K562 (cell line): ENCODE results near the gene SNX33. TPM values are rescaled to one million over a fixed set of nuclear protein-coding genes. Genes with fewer than 3 reads are reported as not detected.

Source experiments
- CBX2 ChIP-seq: fragments of 200-600 bp; sonication (generic); IDR thresholded peaks from one replicate; pipeline ENCODE4 v1.6.1; 2012; ENCODE audit warnings: mild to moderate bottlenecking, low read length, inconsistent platforms; ENCODE audit not compliant: insufficient read depth, poor library complexity, severe bottlenecking
- CGGBP1 ChIP-seq: fragments of 250-450 bp; sonication (Bioruptor Pico); IDR thresholded peaks from 2 replicates; pipeline ENCODE4 v1.9.0; 2021; ENCODE audit warnings: mild to moderate bottlenecking
- CREB3L1 ChIP-seq: fragments of 450-650 bp; IDR thresholded peaks from 2 replicates; pipeline ENCODE4 v1.6.1; 2014; ENCODE audit warnings: low read depth, mild to moderate bottlenecking, moderate library complexity, borderline replicate concordance
- DLX4 ChIP-seq: fragments of 250-450 bp; sonication (Bioruptor Pico); IDR thresholded peaks from 2 replicates; pipeline ENCODE4 v1.6.1; 2021; ENCODE audit warnings: mild to moderate bottlenecking
- FOXK2 ChIP-seq, 2 experiments: fragments of 450-650 bp; IDR thresholded peaks in 1 of 2; conservative IDR thresholded peaks in 1 of 2; 2 replicates each; pipeline ENCODE4 v1.6.1; 2016; ENCODE audit warnings: low read depth in 2 of 2, mild to moderate bottlenecking in 1 of 2
- FOXO4 ChIP-seq: fragments of 450-650 bp; formaldehyde crosslinking; IDR thresholded peaks from 2 replicates; pipeline ENCODE4 v1.4.0; 2020; ENCODE audit warnings: mild to moderate bottlenecking, moderate library complexity
- KAT8 ChIP-seq: fragments of 450-650 bp; IDR thresholded peaks from 2 replicates; pipeline ENCODE4 v1.6.1; 2016; ENCODE audit warnings: low read depth, mild to moderate bottlenecking
- MED1 ChIP-seq: sonication (generic); formaldehyde crosslinking; IDR thresholded peaks from 2 replicates; pipeline ENCODE4 v1.8.1; 2023; ENCODE audit warnings: missing genetic modification reagents, borderline replicate concordance
- MEF2A ChIP-seq: IDR thresholded peaks from 2 replicates; pipeline ENCODE4 v1.6.1; 2011; ENCODE audit warnings: low read depth, mild to moderate bottlenecking, low read length, moderate library complexity; ENCODE audit not compliant: control insufficient read depth
- NFE2L1 ChIP-seq: fragments of 450-650 bp; IDR thresholded peaks from 2 replicates; pipeline ENCODE4 v1.6.1; 2016; ENCODE audit warnings: missing genetic modification characterization, low read depth, mild to moderate bottlenecking, missing compliant biosample characterization, moderate library complexity, borderline replicate concordance
- PHF20 ChIP-seq: fragments of 450-650 bp; IDR thresholded peaks from 2 replicates; pipeline ENCODE4 v1.6.1; 2018; ENCODE audit not compliant: partially characterized antibody
- POLR2B ChIP-seq: fragments of 450-650 bp; IDR thresholded peaks from 2 replicates; pipeline ENCODE4 v1.6.1; 2018; ENCODE audit warnings: low read depth; ENCODE audit not compliant: partially characterized antibody
- PTTG1 ChIP-seq: fragments of 450-650 bp; IDR thresholded peaks from 2 replicates; pipeline ENCODE4 v1.6.1; 2016; ENCODE audit warnings: low read depth, mild to moderate bottlenecking, missing genetic modification characterization, missing compliant biosample characterization
- RB1 ChIP-seq: fragments of 450-650 bp; IDR thresholded peaks from 2 replicates; pipeline ENCODE4 v1.6.1; 2017; ENCODE audit warnings: low read depth, mild to moderate bottlenecking
- RBM22 ChIP-seq: fragments of 200-400 bp; formaldehyde crosslinking; IDR thresholded peaks from 2 replicates; pipeline ENCODE4 v1.6.1; 2018; ENCODE audit warnings: low read length, low read depth; ENCODE audit not compliant: poor library complexity, severe bottlenecking
- SMARCB1 ChIP-seq: IDR thresholded peaks from 2 replicates; pipeline ENCODE4 v1.6.1; 2011; ENCODE audit warnings: improper control_type of control experiment, low read depth; ENCODE audit not compliant: insufficient read length
- STAT5A ChIP-seq: IDR thresholded peaks from 2 replicates; pipeline ENCODE4 v1.6.1; 2012; ENCODE audit warnings: low read length, inconsistent platforms, borderline replicate concordance
- ZNF212 ChIP-seq: fragments of 450-650 bp; formaldehyde crosslinking; IDR thresholded peaks from 2 replicates; pipeline ENCODE4 v1.4.0; 2020; ENCODE audit warnings: mild to moderate bottlenecking
- ZNF316 ChIP-seq: fragments of 450-650 bp; IDR thresholded peaks from 2 replicates; pipeline ENCODE4 v1.6.1; 2016
- ZNF644 ChIP-seq: fragments of 200-800 bp; sonication (Bioruptor generic); IDR thresholded peaks from 2 replicates; pipeline ENCODE4 v1.6.1; 2016; ENCODE audit warnings: low read depth, missing genetic modification characterization, missing compliant biosample characterization
- polyA plus RNA-seq, 8 experiments: library from polyadenylated mRNA; depleted of rRNA in 4 of 8; stranded (reverse) in 5 of 8; unstranded in 3 of 8; fragments of >200 nt; fragmentation: Nextera tagmentation in 2 of 8; fragmentation: Illumina TruSeq in 1 of 8; extraction: Ambion mirVana in 2 of 8; extraction: Trizol in 1 of 8; gene quantifications; 2 replicates each; pipeline versions ENCODE4 v1.2.1 to v1.2.3, GENCODE V29; 2011 to 2014; ENCODE audit warnings: inconsistent platforms in 1 of 8, missing spikeins in 1 of 8
- total RNA-seq, 7 experiments: library from RNA; depleted of rRNA in 6 of 7; stranded (reverse); fragments of >200 nt in 6 of 7; fragmentation: Illumina TruSeq in 2 of 7; extraction: Trizol in 2 of 7; gene quantifications; 2 replicates each; pipeline versions ENCODE4 v1.2.1 to v1.2.3, GENCODE V29; 2011 to 2021; ENCODE audit warnings: low replicate concordance in 1 of 7
- TF ChIP-seq, protein P1 (sequence below): sonication (generic); formaldehyde crosslinking; IDR thresholded peaks from 2 replicates; pipeline ENCODE4 v1.8.1; 2023; ENCODE audit warnings: mild to moderate bottlenecking, missing genetic modification reagents, moderate library complexity

The SNX33 gene
- total and polyA plus RNA-seq, 9 of the 15 experiments (the other 6 are each of a cell fraction or from before 2014, with no cell fraction given), result 1.4 to 14.1 (median 8.2) TPM

DNA sequence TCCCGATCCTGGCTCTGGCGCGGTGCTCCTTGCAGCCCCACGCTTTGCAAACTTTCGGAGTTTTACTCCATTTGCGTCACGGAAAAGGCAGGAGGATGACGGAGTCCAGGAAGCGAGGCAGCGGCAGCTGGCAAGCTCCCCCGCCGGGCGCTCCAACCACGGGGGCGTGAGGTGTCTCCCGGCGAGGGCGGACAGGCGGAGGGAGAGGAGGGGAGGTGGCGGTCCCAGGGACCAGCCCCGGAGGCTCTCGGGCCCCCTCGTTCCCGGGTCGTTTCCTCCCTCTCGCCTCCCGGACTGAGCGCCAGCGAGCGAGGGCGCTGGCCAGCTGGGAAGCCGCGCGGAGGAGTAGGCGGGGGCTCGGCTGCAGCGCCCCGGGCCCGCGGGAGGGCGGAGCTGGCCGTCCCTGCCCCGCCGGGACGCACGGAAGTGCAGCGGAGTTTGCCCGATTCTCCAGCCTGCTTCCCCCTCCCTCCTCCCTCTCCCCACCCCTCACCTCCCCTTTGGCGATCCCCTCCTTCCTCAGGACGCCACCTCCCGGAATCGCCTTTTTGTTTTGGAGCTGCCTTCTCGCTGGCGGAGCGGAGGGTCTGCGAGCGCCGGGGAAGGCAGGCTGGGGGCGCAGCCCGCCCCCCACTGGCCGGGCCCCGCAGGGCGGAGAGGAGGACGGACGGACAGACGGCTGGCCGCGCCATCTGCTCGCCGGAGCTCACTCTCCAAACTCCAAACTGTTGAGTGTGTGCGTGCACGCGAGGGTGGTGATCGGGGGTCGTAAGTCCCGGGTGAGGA is at the start of gene SNX33 (continued):
- no peak for TF ChIP-seq PTTG1 (tag)
- TF ChIP-seq KAT8, result no peak
- no peak for TF ChIP-seq ZNF644 (tag)
- TF ChIP-seq FOXO4 (CRISPR knock-in tag), result no peak
- TF ChIP-seq SMARCB1, result no peak
- no peak for TF ChIP-seq ZNF212 (CRISPR knock-in tag)
- no peak for TF ChIP-seq NFE2L1 (tag)
- TF ChIP-seq RB1, result peak; percentile 28; the same call in 1 of the 2 replicates
- TF ChIP-seq, protein P1, sequence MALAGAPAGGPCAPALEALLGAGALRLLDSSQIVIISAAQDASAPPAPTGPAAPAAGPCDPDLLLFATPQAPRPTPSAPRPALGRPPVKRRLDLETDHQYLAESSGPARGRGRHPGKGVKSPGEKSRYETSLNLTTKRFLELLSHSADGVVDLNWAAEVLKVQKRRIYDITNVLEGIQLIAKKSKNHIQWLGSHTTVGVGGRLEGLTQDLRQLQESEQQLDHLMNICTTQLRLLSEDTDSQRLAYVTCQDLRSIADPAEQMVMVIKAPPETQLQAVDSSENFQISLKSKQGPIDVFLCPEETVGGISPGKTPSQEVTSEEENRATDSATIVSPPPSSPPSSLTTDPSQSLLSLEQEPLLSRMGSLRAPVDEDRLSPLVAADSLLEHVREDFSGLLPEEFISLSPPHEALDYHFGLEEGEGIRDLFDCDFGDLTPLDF, result no peak
- no peak for TF ChIP-seq CREB3L1
- no peak for TF ChIP-seq DLX4 (CRISPR knock-in tag)
- TF ChIP-seq ZNF316, result no peak; the same call in 1 of the 2 replicates
- TF ChIP-seq STAT5A, result no peak
- no peak for TF ChIP-seq FOXK2 (conservative IDR thresholded peaks at IDR 0.05 in 1 of 2, IDR thresholded peaks at IDR 0.05 in 1 of 2; ENCODE audit: low read depth in 2 of 2)
- peak; percentile 40 for TF ChIP-seq POLR2B
- no peak for TF ChIP-seq RBM22
- TF ChIP-seq CBX2, result no peak
- TF ChIP-seq MED1, result no peak
- no peak for TF ChIP-seq CGGBP1
- TF ChIP-seq MEF2A, result no peak
- TF ChIP-seq PHF20, result no peak
